OCI-LY3 (cell line): ENCODE data around the gene SPX.

ENCODE experiments used
- EZH2phosphoT487 ChIP-seq: fragments of 200-600 bp; shearing (Covaris generic); IDR thresholded peaks from 2 replicates; pipeline ENCODE4 v1.6.1; 2018; ENCODE audit warnings: antibody characterized with exemption, mixed run types, low read depth
- TF ChIP-seq, protein P1 (sequence below): fragments of 200-600, 300-600 bp; sonication (generic); IDR thresholded peaks from 2 replicates; pipeline ENCODE4 v1.5.1; 2014; ENCODE audit warnings: antibody characterized with exemption, low read length, low read depth

DNA sequence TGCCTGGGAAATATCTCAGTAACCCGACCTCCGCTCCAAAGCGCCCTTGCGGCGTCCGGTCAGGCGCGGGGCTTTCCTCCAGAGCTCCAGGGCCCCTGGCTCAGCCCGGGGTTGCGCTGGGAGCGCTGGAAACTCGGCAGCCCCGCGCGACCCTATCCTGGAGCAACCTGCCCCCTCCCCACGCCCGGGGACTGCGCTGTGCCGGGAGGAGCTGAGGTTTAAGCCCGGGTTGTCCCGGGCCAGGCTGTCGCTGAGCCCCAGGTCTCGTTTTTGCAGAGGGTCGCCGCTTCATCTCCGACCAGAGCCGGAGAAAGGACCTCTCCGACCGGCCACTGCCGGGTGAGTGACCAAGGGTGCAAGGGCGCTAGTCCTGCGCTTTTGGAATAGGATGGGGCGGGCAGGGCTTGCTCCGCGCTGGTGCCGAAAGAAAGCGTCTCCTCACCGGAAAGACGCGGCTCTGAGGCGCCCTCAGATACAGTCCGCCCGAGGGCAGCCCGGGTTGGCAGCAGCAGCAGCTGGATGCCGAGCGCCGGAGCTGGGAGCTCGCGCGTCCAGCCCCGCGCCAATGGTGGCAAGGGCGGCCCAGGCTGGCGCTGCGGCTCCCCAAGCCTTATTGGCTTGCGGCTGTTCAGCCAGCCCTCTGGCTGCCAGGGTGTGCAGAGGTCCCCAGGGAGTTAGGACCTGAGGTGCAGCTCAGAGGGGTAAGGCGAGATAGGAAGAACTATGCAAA is 1.5 kb downstream of the SPX start:
- TF ChIP-seq, protein P1, sequence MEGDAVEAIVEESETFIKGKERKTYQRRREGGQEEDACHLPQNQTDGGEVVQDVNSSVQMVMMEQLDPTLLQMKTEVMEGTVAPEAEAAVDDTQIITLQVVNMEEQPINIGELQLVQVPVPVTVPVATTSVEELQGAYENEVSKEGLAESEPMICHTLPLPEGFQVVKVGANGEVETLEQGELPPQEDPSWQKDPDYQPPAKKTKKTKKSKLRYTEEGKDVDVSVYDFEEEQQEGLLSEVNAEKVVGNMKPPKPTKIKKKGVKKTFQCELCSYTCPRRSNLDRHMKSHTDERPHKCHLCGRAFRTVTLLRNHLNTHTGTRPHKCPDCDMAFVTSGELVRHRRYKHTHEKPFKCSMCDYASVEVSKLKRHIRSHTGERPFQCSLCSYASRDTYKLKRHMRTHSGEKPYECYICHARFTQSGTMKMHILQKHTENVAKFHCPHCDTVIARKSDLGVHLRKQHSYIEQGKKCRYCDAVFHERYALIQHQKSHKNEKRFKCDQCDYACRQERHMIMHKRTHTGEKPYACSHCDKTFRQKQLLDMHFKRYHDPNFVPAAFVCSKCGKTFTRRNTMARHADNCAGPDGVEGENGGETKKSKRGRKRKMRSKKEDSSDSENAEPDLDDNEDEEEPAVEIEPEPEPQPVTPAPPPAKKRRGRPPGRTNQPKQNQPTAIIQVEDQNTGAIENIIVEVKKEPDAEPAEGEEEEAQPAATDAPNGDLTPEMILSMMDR = no peak
- no peak for TF ChIP-seq EZH2phosphoT487
